Skeletal muscle tissue (tissue), 4 donors: Measurements from ENCODE around the gene WDFY1. TPM values are rescaled to one million over a fixed set of nuclear protein-coding genes. Genes with fewer than 3 reads are reported as not detected.

Experiments
- H3K27ac ChIP-seq: one replicate; pipeline ENCODE4 v1.7.0; 2013; ENCODE audit warnings: mild to moderate bottlenecking, low read depth, low read length, inconsistent platforms
- H3K27me3 ChIP-seq, 3 donors: one replicate each; pipeline ENCODE4 v1.7.0; 2013; ENCODE audit warnings: low read length in 3 of 3; ENCODE audit not compliant: control insufficient read depth in 3 of 3, insufficient read depth in 3 of 3
- H3K36me3 ChIP-seq, 3 donors: one replicate each; pipeline ENCODE4 v1.7.0; 2013; ENCODE audit warnings: low read length in 3 of 3; ENCODE audit not compliant: control insufficient read depth in 3 of 3, insufficient read depth in 3 of 3
- H3K4me1 ChIP-seq, 3 donors: one replicate each; pipeline ENCODE4 v1.7.0; 2013; ENCODE audit warnings: low read length in 3 of 3, mild to moderate bottlenecking in 3 of 3; ENCODE audit not compliant: control insufficient read depth in 3 of 3, insufficient read depth in 3 of 3
- H3K4me3 ChIP-seq, 3 donors: one replicate each; pipeline ENCODE4 v1.7.0; 2013; ENCODE audit warnings: low read length in 3 of 3
- H3K9ac ChIP-seq, 3 donors: one replicate each; pipeline ENCODE4 v1.7.0; 2013; ENCODE audit warnings: low read length in 3 of 3, mild to moderate bottlenecking in 3 of 3, moderate library complexity in 2 of 3, low read depth in 1 of 3
- H3K9me3 ChIP-seq, 3 donors: one replicate each; pipeline ENCODE4 v1.7.0; 2013; ENCODE audit warnings: low read length in 3 of 3; ENCODE audit not compliant: control insufficient read depth in 3 of 3
- total RNA-seq: library from RNA; depleted of rRNA; stranded (reverse); fragments of >200 nt; gene quantifications from one replicate; pipeline ENCODE4 v1.2.3, GENCODE V29; 2014
- donor health status: Osteomylitis.

Gene WDFY1
- total RNA-seq, 1 donor from 2014 or later, result 38.1 TPM

- Histone ChIP-seq H3K9ac (no peak overlapping the region), H3K9me3 (no peaks in the 10 kb centered on the region), H3K27ac (no peak overlapping the region), H3K27me3 (no peaks in the 10 kb centered on the region), H3K36me3 (no peaks in the 10 kb centered on the region), H3K4me1 (no peaks in the 10 kb centered on the region), H3K4me3 (no peak overlapping the region)
Measured at GRCh38 chr2:223828314-223828713, 116.8 kb downstream of the WDFY1 start.

- H3K36me3 ChIP-seq, result no peaks in the 10 kb centered on the region
- H3K9me3 ChIP-seq, result no peaks in the 10 kb centered on the region
- no peaks in the 10 kb centered on the region for H3K4me1 ChIP-seq
- no peaks in the 10 kb centered on the region for H3K27me3 ChIP-seq
- no peak overlapping the region for H3K9ac ChIP-seq
- H3K27ac ChIP-seq, result no peak overlapping the region
- H3K4me3 ChIP-seq, result no peak overlapping the region
Measured at GRCh38 chr2:223826995-223827394, 118.1 kb downstream of the WDFY1 start.

Other genes starting within 250 kb of the WDFY1 start
- gene AP1S3, start 107.8 kb downstream of the WDFY1 start, total RNA-seq, result 1.0 TPM
- gene MRPL44, start 12.1 kb upstream of the WDFY1 start, total RNA-seq, result 30.3 TPM
- gene SERPINE2, start 94.0 kb upstream of the WDFY1 start, total RNA-seq, result 33.4 TPM